ENCODE measurements around the gene DCAF8L2. TPM values are rescaled to one million over a fixed set of nuclear protein-coding genes. Genes with fewer than 3 reads are reported as not detected.
"Not testable (repeated sequence)": the region's sequence is repeated elsewhere in the genome, so short reads cannot be mapped to it uniquely, and the experiment has no call there.

DCAF8L2 gene
- total and polyA plus RNA-seq, 2 donors (not counting 1 experiment from before 2014, with no cell fraction given) = not detected

DNA sequence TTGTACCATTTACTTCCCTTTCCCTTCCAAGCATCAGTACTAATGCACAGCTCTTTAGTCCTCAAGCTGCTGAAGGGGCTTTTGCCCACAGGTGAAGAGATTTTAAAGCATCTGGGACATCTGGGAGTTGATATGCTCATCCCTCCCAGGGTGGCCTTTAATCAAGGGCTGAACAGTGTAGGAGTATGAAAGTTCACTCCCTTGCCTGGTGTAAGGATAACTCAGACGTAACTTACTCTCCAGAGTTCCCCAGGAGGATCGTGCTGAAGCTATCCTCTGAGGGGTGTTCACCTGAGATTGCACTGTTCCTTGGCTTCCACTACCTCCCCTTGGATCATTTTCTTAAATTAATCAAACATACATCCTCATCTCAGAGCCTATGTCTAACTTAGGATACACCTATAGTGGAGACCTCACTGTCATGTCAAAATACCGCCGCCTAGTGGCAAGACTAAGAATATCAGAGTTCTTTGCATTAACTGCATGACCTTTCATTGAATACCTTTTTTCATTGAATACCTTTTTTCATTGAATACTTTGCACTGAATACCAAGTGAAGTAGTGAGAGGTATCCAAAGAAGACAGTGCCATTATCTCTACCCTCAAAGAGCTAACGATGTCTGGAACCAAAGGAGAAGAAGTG is 93.5 kb downstream of the DCAF8L2 start:
- H3K4me3 ChIP-seq (replicated peaks in 1 of 4; ENCODE audit: control extremely low read depth in 1 of 4, insufficient read depth in 1 of 4, low read depth in 3 of 4, low read length in 4 of 4); H3K79me2 ChIP-seq (ENCODE audit: control insufficient read depth, insufficient read depth, low read length); H3K4me1 ChIP-seq (ENCODE audit: control insufficient read depth, extremely low read depth, insufficient read depth, low read length); H3K9ac ChIP-seq (ENCODE audit: insufficient read depth, low read length); H3K4me2 ChIP-seq (ENCODE audit: extremely low read depth, insufficient read depth, low read length); H3K9me3 ChIP-seq (ENCODE audit: control insufficient read depth, insufficient read depth, low read depth, low read length); H3K27ac ChIP-seq (ENCODE audit: insufficient read depth, low read length); H4K20me1 ChIP-seq (ENCODE audit: control insufficient read depth, extremely low read depth, insufficient read depth, low read length); H3K36me3 ChIP-seq (ENCODE audit: control insufficient read depth, insufficient read depth, low read length); H2AFZ ChIP-seq (ENCODE audit: low read length); H3K27me3 ChIP-seq (ENCODE audit: control insufficient read depth, insufficient read depth, low read length): not testable (repeated sequence)
- TF ChIP-seq, protein P1, sequence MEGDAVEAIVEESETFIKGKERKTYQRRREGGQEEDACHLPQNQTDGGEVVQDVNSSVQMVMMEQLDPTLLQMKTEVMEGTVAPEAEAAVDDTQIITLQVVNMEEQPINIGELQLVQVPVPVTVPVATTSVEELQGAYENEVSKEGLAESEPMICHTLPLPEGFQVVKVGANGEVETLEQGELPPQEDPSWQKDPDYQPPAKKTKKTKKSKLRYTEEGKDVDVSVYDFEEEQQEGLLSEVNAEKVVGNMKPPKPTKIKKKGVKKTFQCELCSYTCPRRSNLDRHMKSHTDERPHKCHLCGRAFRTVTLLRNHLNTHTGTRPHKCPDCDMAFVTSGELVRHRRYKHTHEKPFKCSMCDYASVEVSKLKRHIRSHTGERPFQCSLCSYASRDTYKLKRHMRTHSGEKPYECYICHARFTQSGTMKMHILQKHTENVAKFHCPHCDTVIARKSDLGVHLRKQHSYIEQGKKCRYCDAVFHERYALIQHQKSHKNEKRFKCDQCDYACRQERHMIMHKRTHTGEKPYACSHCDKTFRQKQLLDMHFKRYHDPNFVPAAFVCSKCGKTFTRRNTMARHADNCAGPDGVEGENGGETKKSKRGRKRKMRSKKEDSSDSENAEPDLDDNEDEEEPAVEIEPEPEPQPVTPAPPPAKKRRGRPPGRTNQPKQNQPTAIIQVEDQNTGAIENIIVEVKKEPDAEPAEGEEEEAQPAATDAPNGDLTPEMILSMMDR (conservative IDR thresholded peaks at IDR 0.05 in 1 of 2, IDR thresholded peaks at IDR 0.05 in 1 of 2; ENCODE audit: low read depth in 1 of 2, low read length in 2 of 2) = peak in 1 of 2 donors; percentile 45
- peak in 1 of 2 donors; percentile 2 for DNase-seq (ENCODE audit: low read depth in 2 of 2)

GRCh38 chrX:27694667-27695066 is 104.5 kb downstream of the DCAF8L2 start:
- TF ChIP-seq EZH2 (IDR thresholded peaks at IDR 0.05; ENCODE audit: low read length, missing control alignments) = no peak
- TF ChIP-seq, protein P1 (conservative IDR thresholded peaks at IDR 0.05 in 1 of 2, IDR thresholded peaks at IDR 0.05 in 1 of 2; ENCODE audit: low read depth in 1 of 2, low read length in 2 of 2) = no peak
- H4K20me1 ChIP-seq (ENCODE audit: control insufficient read depth, extremely low read depth, insufficient read depth, low read length) = no peaks in the 10 kb centered on the region
- no peak overlapping the region for H2AFZ ChIP-seq (ENCODE audit: low read length)
- no peaks in the 10 kb centered on the region for H3K9me3 ChIP-seq (ENCODE audit: control insufficient read depth, insufficient read depth, low read depth, low read length)
- no peak for DNase-seq (ENCODE audit: low read depth in 2 of 2)
- H3K79me2 ChIP-seq (ENCODE audit: control insufficient read depth, insufficient read depth, low read length) = no peaks in the 10 kb centered on the region
- H3K36me3 ChIP-seq (ENCODE audit: control insufficient read depth, insufficient read depth, low read length) = no peaks in the 10 kb centered on the region
- no peak overlapping the region for H3K4me2 ChIP-seq (ENCODE audit: extremely low read depth, insufficient read depth, low read length)
- no peaks in the 10 kb centered on the region for H3K4me1 ChIP-seq (ENCODE audit: control insufficient read depth, extremely low read depth, insufficient read depth, low read length)
- H3K4me3 ChIP-seq (replicated peaks in 1 of 4; ENCODE audit: control extremely low read depth in 1 of 4, insufficient read depth in 1 of 4, low read depth in 3 of 4, low read length in 4 of 4) = no peak overlapping the region
- H3K9ac ChIP-seq (ENCODE audit: insufficient read depth, low read length) = no peak overlapping the region
- H3K27me3 ChIP-seq (ENCODE audit: control insufficient read depth, insufficient read depth, low read length) = no peaks in the 10 kb centered on the region
- H3K27ac ChIP-seq (ENCODE audit: insufficient read depth, low read length) = no peak overlapping the region

- no peak for TF ChIP-seq EZH2 (IDR thresholded peaks at IDR 0.05; ENCODE audit: low read length, missing control alignments)
- TF ChIP-seq, protein P1 (conservative IDR thresholded peaks at IDR 0.05 in 1 of 2, IDR thresholded peaks at IDR 0.05 in 1 of 2; ENCODE audit: low read depth in 1 of 2, low read length in 2 of 2) = no peak
- no peaks in the 10 kb centered on the region for H3K9me3 ChIP-seq (ENCODE audit: control insufficient read depth, insufficient read depth, low read depth, low read length)
- no peak overlapping the region for H2AFZ ChIP-seq (ENCODE audit: low read length)
- no peak overlapping the region for H3K4me3 ChIP-seq (replicated peaks in 1 of 4; ENCODE audit: control extremely low read depth in 1 of 4, insufficient read depth in 1 of 4, low read depth in 3 of 4, low read length in 4 of 4)
- H4K20me1 ChIP-seq (ENCODE audit: control insufficient read depth, extremely low read depth, insufficient read depth, low read length) = no peaks in the 10 kb centered on the region
- H3K4me1 ChIP-seq (ENCODE audit: control insufficient read depth, extremely low read depth, insufficient read depth, low read length) = no peaks in the 10 kb centered on the region
- H3K27me3 ChIP-seq (ENCODE audit: control insufficient read depth, insufficient read depth, low read length) = no peaks in the 10 kb centered on the region
- no peaks in the 10 kb centered on the region for H3K79me2 ChIP-seq (ENCODE audit: control insufficient read depth, insufficient read depth, low read length)
- H3K27ac ChIP-seq (ENCODE audit: insufficient read depth, low read length) = no peak overlapping the region
- DNase-seq (ENCODE audit: low read depth in 2 of 2) = peak in 1 of 2 donors; percentile 53
- H3K9ac ChIP-seq (ENCODE audit: insufficient read depth, low read length) = no peak overlapping the region
- H3K4me2 ChIP-seq (ENCODE audit: extremely low read depth, insufficient read depth, low read length) = no peak overlapping the region
- H3K36me3 ChIP-seq (ENCODE audit: control insufficient read depth, insufficient read depth, low read length) = no peaks in the 10 kb centered on the region
Observed at GRCh38 chrX:27706526-27706925, 116.4 kb downstream of the DCAF8L2 start.

All from fibroblast of lung (primary cell).